Measurements from ENCODE around the gene TRAPPC3. TPM values are rescaled to one million over a fixed set of nuclear protein-coding genes. Genes with fewer than 3 reads are reported as not detected.
A peak's percentile ranks its signal among the peaks of the same experiment; 100 is the strongest.

TRAPPC3 gene
- total RNA-seq, 4 donors from 2014 or later = 54.6 to 165 (median 105) TPM

GRCh38 chr1:36154765-36155407, 5.6 kb upstream of the TRAPPC3 start:
- peaks cover 45 to 64% (median 59%) of the 10 kb centered on the region in 4 donors for H3K4me1 ChIP-seq
- WGBS, 2 donors (ENCODE audit: low coverage in 1 of 2) = 57 to 80% methylated on average over 1 to 5 of the region's 6 CpGs
- no peaks in the 10 kb centered on the region for H3K9me3 ChIP-seq
- peak overlapping the region; percentile 98 to 100 (median 98) for H3K27ac ChIP-seq
- DNase-seq = peak; percentile 37
- TF ChIP-seq POLR2A (IDR thresholded peaks at IDR 0.05) (no peak), CTCF (IDR thresholded peaks at IDR 0.05) (no peak), EP300 (IDR thresholded peaks at IDR 0.05; ENCODE audit: low read depth) (no peak), POLR2AphosphoS5 (IDR thresholded peaks at IDR 0.05) (no peak)
- H3K36me3 ChIP-seq = no peaks in the 10 kb centered on the region
- in situ Hi-C loops (cut with MboI; ENCODE audit: low pct_ligation_motif_present in 1 of 4, low pct_unique_long_range_greater_than_20kb in 1 of 4, low sequenced_read_pairs in 3 of 4) (loop anchor here in 1 of 4 donors (5.0 kb wide), 1 partner anchor 132 kb away; no protein-coding TSS in a partner anchor), intact Hi-C loops (cut with DNase I; ENCODE audit: low total_unique reads) (loop anchor here (10.0 kb wide), 1 partner anchor 230 kb away; the partner anchor contains the start of gene STK40)
- no peaks in the 10 kb centered on the region for H3K27me3 ChIP-seq
- peak overlapping the region; percentile 82 to 100 (median 86) for H3K4me3 ChIP-seq

- no peaks in the 10 kb centered on the region for H3K36me3 ChIP-seq
- no peak overlapping the region for H3K4me3 ChIP-seq
- DNase-seq = no peak
- H3K27ac ChIP-seq = peak overlapping the region; percentile 98 to 100 (median 98)
- H3K9me3 ChIP-seq = no peaks in the 10 kb centered on the region
- TF ChIP-seq POLR2AphosphoS5 (IDR thresholded peaks at IDR 0.05) (no peak), EP300 (IDR thresholded peaks at IDR 0.05; ENCODE audit: low read depth) (no peak), CTCF (IDR thresholded peaks at IDR 0.05) (no peak), POLR2A (IDR thresholded peaks at IDR 0.05) (no peak)
- no peaks in the 10 kb centered on the region for H3K27me3 ChIP-seq
- in situ Hi-C loops (cut with MboI; ENCODE audit: low pct_ligation_motif_present in 1 of 4, low pct_unique_long_range_greater_than_20kb in 1 of 4, low sequenced_read_pairs in 3 of 4) (loop anchor here in 1 of 4 donors (5.0 kb wide), 1 partner anchor 133 kb away; no protein-coding TSS in a partner anchor), intact Hi-C loops (cut with DNase I; ENCODE audit: low total_unique reads) (loop anchor here (10.0 kb wide), 1 partner anchor 230 kb away; the partner anchor contains the start of gene STK40)
- H3K4me1 ChIP-seq = peaks cover 42 to 61% (median 56%) of the 10 kb centered on the region in 4 donors
- WGBS, 2 donors (ENCODE audit: low coverage in 1 of 2) = 91 to 100% methylated on average over 2 to 6 of the region's 6 CpGs
Observed at GRCh38 chr1:36154335-36154734, 5.0 kb upstream of the TRAPPC3 start.

- TF ChIP-seq EP300 (IDR thresholded peaks at IDR 0.05; ENCODE audit: low read depth) = no peak
- no peak for TF ChIP-seq CTCF (IDR thresholded peaks at IDR 0.05)
- no peak for TF ChIP-seq POLR2A (IDR thresholded peaks at IDR 0.05)
- no peak for TF ChIP-seq POLR2AphosphoS5 (IDR thresholded peaks at IDR 0.05)
- no peaks in the 10 kb centered on the region for H3K9me3 ChIP-seq
- H3K27ac ChIP-seq = no peak overlapping the region
- peaks cover 34 to 57% (median 50%) of the 10 kb centered on the region in 4 donors for H3K4me1 ChIP-seq
- in situ Hi-C loops (cut with MboI; ENCODE audit: low pct_ligation_motif_present in 1 of 4, low pct_unique_long_range_greater_than_20kb in 1 of 4, low sequenced_read_pairs in 3 of 4) (loop anchor here in 1 of 4 donors (5.0 kb wide), 1 partner anchor 134 kb away; no protein-coding TSS in a partner anchor), intact Hi-C loops (cut with DNase I; ENCODE audit: low total_unique reads) (loop anchor here (10.0 kb wide), 1 partner anchor 231 kb away; the partner anchor contains the start of gene STK40)
- 94% methylated on average over 6 of the region's 6 CpGs; no CpG with 5 or more reads in 1 of the 2 donors for WGBS, 2 donors (ENCODE audit: low coverage in 1 of 2)
- no peaks in the 10 kb centered on the region for H3K36me3 ChIP-seq
- H3K4me3 ChIP-seq = no peak overlapping the region
- no peaks in the 10 kb centered on the region for H3K27me3 ChIP-seq
- no peak for DNase-seq
Observed at GRCh38 chr1:36153476-36153875, 4.2 kb upstream of the TRAPPC3 start.

- TF ChIP-seq POLR2AphosphoS5 (IDR thresholded peaks at IDR 0.05) (no peak), CTCF (IDR thresholded peaks at IDR 0.05) (no peak), EP300 (IDR thresholded peaks at IDR 0.05; ENCODE audit: low read depth) (no peak), POLR2A (IDR thresholded peaks at IDR 0.05) (no peak)
- H3K9me3 ChIP-seq = no peaks in the 10 kb centered on the region
- no peaks in the 10 kb centered on the region for H3K36me3 ChIP-seq
- WGBS, 2 donors (ENCODE audit: low coverage in 1 of 2) = 54% methylated on average over 3 of the region's 3 CpGs; no CpG with 5 or more reads in 1 of the 2 donors
- peak overlapping the region; percentile 94 to 98 (median 96) for H3K27ac ChIP-seq
- intact Hi-C loops (cut with DNase I; ENCODE audit: low total_unique reads) = loop anchor here (10.0 kb wide), 1 partner anchor 233 kb away; the partner anchor contains the start of gene STK40
- H3K4me3 ChIP-seq = no peak overlapping the region
- in situ Hi-C loops (cut with MboI; ENCODE audit: low pct_ligation_motif_present in 1 of 4, low pct_unique_long_range_greater_than_20kb in 1 of 4, low sequenced_read_pairs in 3 of 4) = loop anchor here in 1 of 4 donors (5.0 kb wide), 1 partner anchor 135 kb away; no protein-coding TSS in a partner anchor
- H3K27me3 ChIP-seq = no peaks in the 10 kb centered on the region
- DNase-seq = peak; percentile 61
- H3K4me1 ChIP-seq = peaks cover 34 to 52% (median 47%) of the 10 kb centered on the region in 4 donors
Observed at GRCh38 chr1:36151845-36152203, 2.5 kb upstream of the TRAPPC3 start.

All from transverse colon (tissue), 4 donors.